ENCODE results near the gene ETV1.

The ETV1 gene

GRCh38 chr7:13998866-13999265 is 9.4 kb upstream of the ETV1 start:
- TF ChIP-seq CTCF (IDR thresholded peaks at IDR 0.05; ENCODE audit: low read depth, low read length, missing control alignments): no peak
- H3K4me3 ChIP-seq (ENCODE audit: low read depth, low read length): no peak overlapping the region
- no peak for DNase-seq (ENCODE audit: low read depth)

GRCh38 chr7:13992596-13992964 is 3.1 kb upstream of the ETV1 start:
- no peak for DNase-seq (ENCODE audit: low read depth)
- TF ChIP-seq CTCF (IDR thresholded peaks at IDR 0.05; ENCODE audit: low read depth, low read length, missing control alignments): no peak
- no peak overlapping the region for H3K4me3 ChIP-seq (ENCODE audit: low read depth, low read length)

GRCh38 chr7:13991791-13992595 is 2.5 kb upstream of the ETV1 start:
- H3K4me3 ChIP-seq (ENCODE audit: low read depth, low read length): no peak overlapping the region
- no peak for DNase-seq (ENCODE audit: low read depth)
- no peak for TF ChIP-seq CTCF (IDR thresholded peaks at IDR 0.05; ENCODE audit: low read depth, low read length, missing control alignments)

- no peak overlapping the region for H3K4me3 ChIP-seq (ENCODE audit: low read depth, low read length)
- no peak for DNase-seq (ENCODE audit: low read depth)
- TF ChIP-seq CTCF (IDR thresholded peaks at IDR 0.05; ENCODE audit: low read depth, low read length, missing control alignments): no peak
Measured at GRCh38 chr7:13990984-13991790, 1.7 kb upstream of the ETV1 start.

GRCh38 chr7:13990319-13990983 is 985 bp upstream of the ETV1 start:
- no peak for DNase-seq (ENCODE audit: low read depth)
- H3K4me3 ChIP-seq (ENCODE audit: low read depth, low read length): no peak overlapping the region
- TF ChIP-seq CTCF (IDR thresholded peaks at IDR 0.05; ENCODE audit: low read depth, low read length, missing control alignments): no peak

GRCh38 chr7:13989949-13990305 is 461 bp upstream of the ETV1 start:
- TF ChIP-seq CTCF (IDR thresholded peaks at IDR 0.05; ENCODE audit: low read depth, low read length, missing control alignments): no peak
- DNase-seq (ENCODE audit: low read depth): no peak
- H3K4me3 ChIP-seq (ENCODE audit: low read depth, low read length): no peak overlapping the region
